Calu3 (cell line): Measurements from ENCODE around the gene BSCL2. TPM values are rescaled to one million over a fixed set of nuclear protein-coding genes. Genes with fewer than 3 reads are reported as not detected.
A peak's percentile ranks its signal among the peaks of the same experiment; 100 is the strongest.

Source experiments
- Bru-seq: library from RNA; stranded (reverse); fragments of 400-500 nt; gene quantifications from one replicate; lab custom pipeline; 2021; lab: Mats Ljungman, UMichigan
- BruChase-seq, 2 experiments: library from RNA; stranded (reverse); fragments of 400-500 nt; gene quantifications; one replicate each; lab custom pipeline; 2021; lab: Mats Ljungman, UMichigan
- BruUV-seq: library from RNA; stranded (reverse); fragments of 400-500 nt; replicated peaks from 2 replicates; lab custom pipeline; 2021; lab: Mats Ljungman, UMichigan
- CTCF ChIA-PET: fragments of 300-600 bp; sonication (Branson Sonifier 250); formaldehyde crosslinking; loops from one replicate; lab custom pipeline; 2022; ENCODE audit warnings: antibody characterized with exemption; lab: Charles Lee
- DNase-seq: peaks from one replicate; pipeline ENCODE4 v3.0.0; 2022
- H3K27ac Mint-ChIP-seq: one replicate; pipeline ENCODE4 v1.8.0; 2022; ENCODE audit warnings: mixed read lengths; ENCODE audit not compliant: unreplicated experiment
- H3K27me3 Mint-ChIP-seq: one replicate; pipeline ENCODE4 v1.8.0; 2022; ENCODE audit warnings: mixed read lengths; ENCODE audit not compliant: unreplicated experiment
- H3K36me3 Mint-ChIP-seq: one replicate; pipeline ENCODE4 v1.8.0; 2022; ENCODE audit warnings: mild to moderate bottlenecking, moderate library complexity, mixed read lengths; ENCODE audit not compliant: insufficient read depth, unreplicated experiment
- H3K4me1 Mint-ChIP-seq: one replicate; pipeline ENCODE4 v1.8.0; 2022; ENCODE audit warnings: mild to moderate bottlenecking, low read depth, mixed read lengths; ENCODE audit not compliant: unreplicated experiment
- H3K4me3 Mint-ChIP-seq: one replicate; pipeline ENCODE4 v1.8.0; 2022; ENCODE audit warnings: mild to moderate bottlenecking, low read depth, moderate library complexity, mixed read lengths; ENCODE audit not compliant: unreplicated experiment
- H3K9me3 Mint-ChIP-seq: one replicate; pipeline ENCODE4 v1.8.0; 2022; ENCODE audit warnings: low read depth, mixed read lengths; ENCODE audit not compliant: unreplicated experiment
- CTCF ChIP-seq: fragments of 200-600 bp; IDR thresholded peaks from one replicate; pipeline ENCODE4 v1.8.0; 2022; ENCODE audit warnings: antibody characterized with exemption; ENCODE audit not compliant: unreplicated experiment
- intact Hi-C: fragments of 100-400 bp; cut with micrococcal nuclease; formaldehyde crosslinking; loops from one replicate; pipeline ENCODE4 v1.10.0; 2022; ENCODE audit not compliant: unreplicated experiment
- long read RNA-seq: library from polyadenylated mRNA; stranded (forward); transcript quantifications from one replicate; pipeline ENCODE4 v2.0.0, GENCODE V29; 2022
- total RNA-seq: library from RNA; stranded (reverse); gene quantifications from 2 replicates; pipeline ENCODE4 v1.2.3, GENCODE V29; 2022

Gene BSCL2
- total RNA-seq (71.5 and 88.0 TPM in 2 replicates), Bru-seq, nascent RNA (percentile 69 among the genes with signal in this experiment), BruChase-seq, experiment 1, labeled RNA remaining after a 6-hour chase (percentile 90 among the genes with signal in this experiment), BruChase-seq, experiment 2, labeled RNA remaining after a 2-hour chase (percentile 83 among the genes with signal in this experiment)
- long read RNA-seq, transcript BSCL2-210 (11 exons, 1,440 nt): minor isoform, 12 of 107 reads
- long read RNA-seq, transcript BSCL2-205 (11 exons, 1,693 nt): minor isoform, 5 of 107 reads
- long read RNA-seq, transcript BSCL2-207 (11 exons, 1,516 nt): major isoform, 64 of 107 reads
- long read RNA-seq, partial matches to known transcripts: 3 of 107 reads
- long read RNA-seq, other reads (novel, unspliced or antisense): 19 of 107 reads

GRCh38 chr11:62707277-62707861, at the start of gene BSCL2, which contains the start of gene GNG3:
TSS of gene BSCL2 (minus strand) at chr11:62707424. CDS start at chr11:62707195, 229 bp downstream.
TSS of gene GNG3 (plus strand) at chr11:62707676. CDS start at chr11:62708296, 620 bp downstream.
- Mint-ChIP-seq H3K27ac (peak within 1 kb of the TSS; percentile 86), H3K9me3 (no peaks in the 10 kb centered on the region), H3K4me1 (peaks cover 26% of the 10 kb centered on the region), H3K4me3 (peak within 1 kb of the TSS; percentile 98), H3K27me3 (no peaks in the 10 kb centered on the region), H3K36me3 (peaks cover 76% of the 10 kb centered on the region)
- no TSS peak for BruUV-seq
- no peak for DNase-seq
- intact Hi-C loops: no loop called here
- CTCF ChIA-PET: no interaction called here
- TF ChIP-seq CTCF: no peak

- Mint-ChIP-seq H3K27ac (no peak overlapping the region), H3K36me3 (peaks cover 12% of the 10 kb centered on the region), H3K27me3 (no peaks in the 10 kb centered on the region), H3K4me1 (no peaks in the 10 kb centered on the region), H3K4me3 (peak overlapping the region; percentile 16), H3K9me3 (no peaks in the 10 kb centered on the region)
- CTCF ChIA-PET: interaction anchor here (0.6 kb wide), 1 partner anchor 879 kb away, joined by 7 read pairs; no protein-coding TSS in a partner anchor
- intact Hi-C loops: no loop called here
- TF ChIP-seq CTCF: no peak
- no TSS peak for BruUV-seq
- no peak for DNase-seq
These were observed 47.9 kb upstream of the BSCL2 start for GRCh38 chr11:62755086-62755615.

GRCh38 chr11:62753736-62754603, 46.7 kb upstream of the BSCL2 start, which contains the start of gene ZBTB3:
TSS of gene ZBTB3 (minus strand) at chr11:62754160. CDS start at chr11:62753664, 496 bp downstream.
- Mint-ChIP-seq H3K4me1 (no peaks in the 10 kb centered on the region), H3K27ac (peak within 1 kb of the TSS; percentile 93), H3K36me3 (peaks cover 18% of the 10 kb centered on the region), H3K9me3 (no peaks in the 10 kb centered on the region), H3K27me3 (no peaks in the 10 kb centered on the region), H3K4me3 (peak within 1 kb of the TSS; percentile 92)
- BruUV-seq: no TSS peak
- intact Hi-C loops: no loop called here
- CTCF ChIA-PET: interaction anchor here (0.5 to 1.5 kb wide), 14 partner anchors 12 to 890 kb away, joined by 3 to 16 read pairs (median 3); partner anchors contain the start of genes HNRNPUL2, LBHD1, TAF6L and TMEM179B
- no peak for TF ChIP-seq CTCF
- DNase-seq: peak; percentile 96
